Panc1 (cell line): ENCODE measurements around the gene MTNR1A. TPM values are rescaled to one million over a fixed set of nuclear protein-coding genes. Genes with fewer than 3 reads are reported as not detected.

ENCODE experiments used
- ATAC-seq: fragments of 200-7000 bp; cut with Tn5 transposase; 2 replicates; pipeline ENCODE4 v1.9.1; 2020; ENCODE audit warnings: mild to moderate bottlenecking, moderate library complexity
- BruUV-seq: library from RNA; stranded (reverse); fragments of 400-500 nt; replicated peaks from 2 replicates; lab custom pipeline; 2021; lab: Mats Ljungman, UMichigan
- CTCF ChIA-PET: fragments of 300-600 bp; sonication (Branson Sonifier 250); formaldehyde crosslinking; loops from one replicate; lab custom pipeline; 2022; ENCODE audit warnings: antibody characterized with exemption; lab: Charles Lee
- POLR2A ChIA-PET: fragments of 300-600 bp; sonication (Branson Sonifier 250); formaldehyde crosslinking; loops from one replicate; lab custom pipeline; 2022; ENCODE audit warnings: antibody characterized with exemption; lab: Charles Lee
- DNase-seq: peaks from one replicate; pipeline ENCODE4 v3.0.0-alpha.2; 2010; ENCODE audit warnings: low read depth, low spot score
- H3K27ac ChIP-seq: 2 replicates; pipeline ENCODE4 v1.5.1; 2011; ENCODE audit warnings: mild to moderate bottlenecking, low read length, inconsistent platforms
- H3K27me3 ChIP-seq: fragments of 200-500 bp; sonication (Bioruptor generic); 2 replicates; pipeline ENCODE4 v1.6.0; 2014; ENCODE audit warnings: low read length, inconsistent platforms; ENCODE audit not compliant: control insufficient read depth, insufficient read depth
- H3K36me3 ChIP-seq: fragments of 200-500 bp; sonication (Bioruptor generic); 2 replicates; pipeline ENCODE4 v1.5.1; 2014; ENCODE audit warnings: inconsistent platforms, mild to moderate bottlenecking, low read length, moderate library complexity; ENCODE audit not compliant: control insufficient read depth, insufficient read depth
- H3K4me1 ChIP-seq: 2 replicates; pipeline ENCODE4 v1.5.1; 2011; ENCODE audit warnings: inconsistent platforms, mild to moderate bottlenecking, low read length, moderate library complexity; ENCODE audit not compliant: control insufficient read depth, insufficient read depth
- H3K4me3 ChIP-seq, 2 experiments: 2 replicates each; pipeline ENCODE4 v1.5.1; 2011 to 2012; ENCODE audit warnings: low read depth in 2 of 2, low read length in 2 of 2, mild to moderate bottlenecking in 2 of 2, inconsistent platforms in 1 of 2, moderate library complexity in 1 of 2
- H3K9me3 ChIP-seq: fragments of 200-500 bp; sonication (Bioruptor generic); 2 replicates; pipeline ENCODE4 v1.5.1; 2014; ENCODE audit warnings: low read depth, mild to moderate bottlenecking, inconsistent platforms, low read length, moderate library complexity; ENCODE audit not compliant: control insufficient read depth, insufficient read depth
- POLR2AphosphoS5 ChIP-seq: IDR thresholded peaks from 2 replicates; pipeline ENCODE4 v1.6.1; 2012; ENCODE audit warnings: mild to moderate bottlenecking, low read depth, low read length, moderate library complexity
- REST ChIP-seq, 2 experiments: IDR thresholded peaks; 2 replicates each; pipeline ENCODE4 v1.6.1; 2011 to 2012; ENCODE audit warnings: low read depth in 2 of 2, control low read depth in 1 of 2, low read length in 1 of 2, mild to moderate bottlenecking in 1 of 2, moderate library complexity in 1 of 2; ENCODE audit not compliant: insufficient read depth in 1 of 2
- SIN3A ChIP-seq: IDR thresholded peaks from 2 replicates; pipeline ENCODE4 v1.6.1; 2012; ENCODE audit warnings: low read depth, mild to moderate bottlenecking, low read length, moderate library complexity, borderline replicate concordance; ENCODE audit not compliant: insufficient read depth
- TCF7L2 ChIP-seq: IDR thresholded peaks from 2 replicates; pipeline ENCODE4 v1.6.1; 2011; ENCODE audit warnings: mild to moderate bottlenecking, low read depth, low read length, inconsistent platforms
- in situ Hi-C: cut with HindIII; loops from 2 replicates; pipeline ENCODE4 v1.10.0; 2016; ENCODE audit warnings: low sequenced_read_pairs, low pct_unique_long_range_greater_than_20kb
- intact Hi-C: fragments of 100-400 bp; cut with micrococcal nuclease; formaldehyde crosslinking; loops from one replicate; pipeline ENCODE4 v1.10.0; 2022; ENCODE audit not compliant: unreplicated experiment
- total RNA-seq: library from RNA; stranded (reverse); gene quantifications from one replicate; pipeline ENCODE4 v1.2.1, GENCODE V29; 2021; ENCODE audit not compliant: unreplicated experiment
- TF ChIP-seq, protein P1 (sequence below): fragments of 450-650 bp; IDR thresholded peaks from 2 replicates; pipeline ENCODE4 v1.5.1; 2017; ENCODE audit warnings: mild to moderate bottlenecking

The MTNR1A gene
- total RNA-seq, 1 experiment from 2014 or later = 0.23 TPM

GRCh38 chr4:186557061-186557460 lies 1.7 kb upstream of the MTNR1A start:
- TF ChIP-seq SIN3A = no peak
- TF ChIP-seq, protein P1, sequence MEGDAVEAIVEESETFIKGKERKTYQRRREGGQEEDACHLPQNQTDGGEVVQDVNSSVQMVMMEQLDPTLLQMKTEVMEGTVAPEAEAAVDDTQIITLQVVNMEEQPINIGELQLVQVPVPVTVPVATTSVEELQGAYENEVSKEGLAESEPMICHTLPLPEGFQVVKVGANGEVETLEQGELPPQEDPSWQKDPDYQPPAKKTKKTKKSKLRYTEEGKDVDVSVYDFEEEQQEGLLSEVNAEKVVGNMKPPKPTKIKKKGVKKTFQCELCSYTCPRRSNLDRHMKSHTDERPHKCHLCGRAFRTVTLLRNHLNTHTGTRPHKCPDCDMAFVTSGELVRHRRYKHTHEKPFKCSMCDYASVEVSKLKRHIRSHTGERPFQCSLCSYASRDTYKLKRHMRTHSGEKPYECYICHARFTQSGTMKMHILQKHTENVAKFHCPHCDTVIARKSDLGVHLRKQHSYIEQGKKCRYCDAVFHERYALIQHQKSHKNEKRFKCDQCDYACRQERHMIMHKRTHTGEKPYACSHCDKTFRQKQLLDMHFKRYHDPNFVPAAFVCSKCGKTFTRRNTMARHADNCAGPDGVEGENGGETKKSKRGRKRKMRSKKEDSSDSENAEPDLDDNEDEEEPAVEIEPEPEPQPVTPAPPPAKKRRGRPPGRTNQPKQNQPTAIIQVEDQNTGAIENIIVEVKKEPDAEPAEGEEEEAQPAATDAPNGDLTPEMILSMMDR = no peak
- no peak for TF ChIP-seq POLR2AphosphoS5
- TF ChIP-seq REST (IDR thresholded peaks at IDR 0.05; ENCODE audit: insufficient read depth in 1 of 2, low read depth in 2 of 2, low read length in 1 of 2) = no peak
- no peak for ATAC-seq
- POLR2A ChIA-PET = interaction anchor here (0.7 kb wide), 1 partner anchor 172 kb away, joined by 4 read pairs; no protein-coding TSS in a partner anchor
- no peak overlapping the region for H3K4me3 ChIP-seq
- no peaks in the 10 kb centered on the region for H3K9me3 ChIP-seq
- H3K27me3 ChIP-seq = no peaks in the 10 kb centered on the region
- H3K36me3 ChIP-seq = no peaks in the 10 kb centered on the region
- intact Hi-C loops (loop anchor here (5.0 kb wide), 1 partner anchor 85 kb away; no protein-coding TSS in a partner anchor), in situ Hi-C loops (no loop called here)
- no TSS peak for BruUV-seq
- no peak overlapping the region for H3K27ac ChIP-seq
- no peak for DNase-seq
- no peaks in the 10 kb centered on the region for H3K4me1 ChIP-seq
- CTCF ChIA-PET = no interaction called here

GRCh38 chr4:186554539-186554913 lies 841 bp downstream of the MTNR1A start:
- CTCF ChIA-PET = interaction anchor here (0.8 kb wide), 1 partner anchor 253 kb away, joined by 3 read pairs; no protein-coding TSS in a partner anchor
- no peak for DNase-seq

More at GRCh38 chr4:186554539-186554913, 841 bp downstream of the MTNR1A start:
- Histone ChIP-seq H3K4me1 (no peaks in the 10 kb centered on the region), H3K9me3 (no peaks in the 10 kb centered on the region), H3K4me3 (peak overlapping the region; percentile 41 to 52), H3K36me3 (no peaks in the 10 kb centered on the region), H3K27ac (no peak overlapping the region), H3K27me3 (peaks cover 4% of the 10 kb centered on the region)
- peak; percentile 74 for ATAC-seq
- in situ Hi-C loops (no loop called here), intact Hi-C loops (loop anchor here (2.0 kb wide), 1 partner anchor 258 kb away; no protein-coding TSS in a partner anchor)
- POLR2A ChIA-PET = no interaction called here
- BruUV-seq = no TSS peak
- TF ChIP-seq REST (IDR thresholded peaks at IDR 0.05; ENCODE audit: insufficient read depth in 1 of 2, low read depth in 2 of 2, low read length in 1 of 2) (no peak), TCF7L2 (no peak)
- TF ChIP-seq, protein P1 = peak; percentile 14; the same call in 1 of the 2 replicates
